H1 (cell line): ENCODE measurements around the gene B4GALT7. TPM values are rescaled to one million over a fixed set of nuclear protein-coding genes. Genes with fewer than 3 reads are reported as not detected.
A peak's percentile ranks its signal among the peaks of the same experiment; 100 is the strongest.

ENCODE experiments used
- CTCF ChIA-PET: fragments of 300-600 bp; sonication (Branson Sonifier 250); formaldehyde crosslinking; loops from one replicate; lab custom pipeline; 2021; ENCODE audit not compliant: partially characterized antibody; lab: Charles Lee
- POLR2A ChIA-PET: fragments of 300-600 bp; sonication (Branson Sonifier 250); formaldehyde crosslinking; loops from one replicate; lab custom pipeline; 2021; ENCODE audit warnings: inconsistent platforms; ENCODE audit not compliant: partially characterized antibody; lab: Charles Lee
- DNase-seq, 2 experiments: peaks; one replicate each; pipeline versions ENCODE4 v3.0.0 to v3.0.0-alpha.2; 2010 to 2022; ENCODE audit warnings: low spot score in 2 of 2, low read depth in 1 of 2, mixed read lengths in 1 of 2
- FAIRE-seq: peaks from 2 replicates; lab custom pipeline; 2011; peaks lifted over from hg19 to GRCh38; lab: Jason Lieb, UNC
- H2AFZ ChIP-seq: 2 replicates; pipeline ENCODE4 v1.8.1; 2012; ENCODE audit warnings: low read length, inconsistent platforms
- H2AK5ac ChIP-seq: 2 replicates; pipeline ENCODE4 v1.6.1; 2013; ENCODE audit warnings: low read depth, low read length
- H2BK120ac ChIP-seq: replicated peaks from 2 replicates; pipeline ENCODE3; 2013; ENCODE audit warnings: low read depth, low read length, inconsistent platforms
- H2BK12ac ChIP-seq: 2 replicates; pipeline ENCODE4 v1.6.1; 2013; ENCODE audit warnings: low read depth, low read length
- H2BK15ac ChIP-seq: 2 replicates; pipeline ENCODE4 v1.6.1; 2013; ENCODE audit warnings: low read length
- H2BK20ac ChIP-seq: 2 replicates; pipeline ENCODE4 v1.6.1; 2013; ENCODE audit warnings: low read length
- H2BK5ac ChIP-seq: 2 replicates; pipeline ENCODE4 v1.6.1; 2013; ENCODE audit warnings: low read depth, low read length
- H3K14ac ChIP-seq: 2 replicates; pipeline ENCODE4 v1.6.1; 2013; ENCODE audit warnings: inconsistent platforms; ENCODE audit not compliant: insufficient read length
- H3K18ac ChIP-seq: 2 replicates; pipeline ENCODE4 v1.6.1; 2013; ENCODE audit warnings: low read length; ENCODE audit errors: extremely low read depth
- H3K23ac ChIP-seq: 2 replicates; pipeline ENCODE4 v1.6.1; 2013; ENCODE audit warnings: inconsistent platforms; ENCODE audit not compliant: insufficient read length
- H3K23me2 ChIP-seq: 2 replicates; pipeline ENCODE4 v1.6.1; 2013; ENCODE audit warnings: low read depth, low read length
- H3K27ac ChIP-seq: 2 replicates; pipeline ENCODE4 v1.6.1; 2011; ENCODE audit warnings: low read depth, low read length, inconsistent platforms
- H3K27me3 ChIP-seq, 4 experiments: replicated peaks in 1 of 4; 1 replicate in 1 of 4; 2 replicates in 3 of 4; pipeline versions ENCODE4 v1.6.1 to v1.8.1; 2011 to 2013; ENCODE audit warnings: low read length in 3 of 4, mild to moderate bottlenecking in 3 of 4, inconsistent platforms in 2 of 4, mixed read lengths in 2 of 4, moderate library complexity in 1 of 4; ENCODE audit not compliant: control insufficient read depth in 3 of 4, insufficient read depth in 3 of 4; ENCODE audit errors: extremely low read depth in 1 of 4
- H3K36me3 ChIP-seq, 4 experiments: 2 replicates each; pipeline versions ENCODE4 v1.6.1 to v1.8.1; 2011 to 2013; ENCODE audit warnings: mild to moderate bottlenecking in 4 of 4, low read length in 3 of 4, moderate library complexity in 2 of 4, control low read depth in 1 of 4, inconsistent platforms in 1 of 4; ENCODE audit not compliant: insufficient read depth in 4 of 4, control insufficient read depth in 2 of 4
- H3K4ac ChIP-seq: replicated peaks from 2 replicates; pipeline ENCODE3; 2013; ENCODE audit warnings: low read length, low read depth, mixed read lengths, inconsistent platforms; ENCODE audit not compliant: insufficient read length
- H3K4me1 ChIP-seq, 4 experiments: replicated peaks in 1 of 4; 1 replicate in 1 of 4; 2 replicates in 3 of 4; pipeline versions ENCODE4 v1.6.1 to v1.8.1; 2011 to 2013; ENCODE audit warnings: low read length in 3 of 4, inconsistent platforms in 2 of 4, mixed read lengths in 1 of 4; ENCODE audit not compliant: insufficient read depth in 4 of 4, control insufficient read depth in 3 of 4
- H3K4me2 ChIP-seq, 2 experiments: 2 replicates each; pipeline versions ENCODE4 v1.6.1 to v1.8.1; 2011 to 2013; ENCODE audit warnings: low read depth in 2 of 2, low read length in 2 of 2, control low read depth in 1 of 2, inconsistent platforms in 1 of 2, mild to moderate bottlenecking in 1 of 2; ENCODE audit not compliant: insufficient read depth in 1 of 2
- H3K4me3 ChIP-seq, 4 experiments: fragments of 200-600, 300-600 bp in 1 of 4; sonication (generic), shearing (Covaris generic), sonication (Bioruptor Twin) in 1 of 4; 2 replicates each; pipeline versions ENCODE4 v1.5.1 to v1.8.1; 2011 to 2016; ENCODE audit warnings: low read length in 4 of 4, low read depth in 3 of 4, control low read depth in 2 of 4, inconsistent platforms in 2 of 4, mild to moderate bottlenecking in 2 of 4, mixed read lengths in 1 of 4, moderate library complexity in 1 of 4; ENCODE audit not compliant: insufficient read depth in 2 of 4; ENCODE audit errors: extremely low read depth in 1 of 4
- H3K56ac ChIP-seq: replicated peaks from 2 replicates; pipeline ENCODE3; 2013; ENCODE audit warnings: low read depth, mild to moderate bottlenecking, mixed read lengths, low read length, inconsistent platforms; ENCODE audit not compliant: insufficient read length
- H3K79me1 ChIP-seq: 2 replicates; pipeline ENCODE4 v1.6.1; 2013; ENCODE audit warnings: low read depth, low read length, control low read depth
- H3K79me2 ChIP-seq, 2 experiments: 2 replicates each; pipeline versions ENCODE4 v1.6.1 to v1.8.1; 2012 to 2013; ENCODE audit warnings: low read length in 2 of 2, mild to moderate bottlenecking in 2 of 2, inconsistent platforms in 1 of 2; ENCODE audit not compliant: insufficient read depth in 2 of 2, control insufficient read depth in 1 of 2
- H3K9ac ChIP-seq, 4 experiments: replicated peaks in 1 of 4; 1 replicate in 1 of 4; 2 replicates in 3 of 4; pipeline versions ENCODE4 v1.6.1 to v1.8.1; 2011 to 2013; ENCODE audit warnings: low read depth in 3 of 4, low read length in 3 of 4, control low read depth in 2 of 4, mild to moderate bottlenecking in 2 of 4, moderate library complexity in 2 of 4, inconsistent platforms in 1 of 4; ENCODE audit errors: extremely low read depth in 1 of 4
- H3K9me3 ChIP-seq, 2 experiments: 2 replicates each; pipeline versions ENCODE4 v1.6.1 to v1.8.1; 2012 to 2013; ENCODE audit warnings: mild to moderate bottlenecking in 2 of 2, moderate library complexity in 2 of 2, control low read depth in 1 of 2, inconsistent platforms in 1 of 2, low read depth in 1 of 2, low read length in 1 of 2, mixed read lengths in 1 of 2; ENCODE audit not compliant: insufficient read depth in 2 of 2
- H4K20me1 ChIP-seq, 2 experiments: replicated peaks in 1 of 2; 2 replicates each; pipeline versions ENCODE3 to v1.8.1; 2011 to 2013; ENCODE audit warnings: inconsistent platforms in 2 of 2, low read length in 2 of 2, mild to moderate bottlenecking in 1 of 2; ENCODE audit not compliant: insufficient read depth in 2 of 2, control insufficient read depth in 1 of 2
- H4K5ac ChIP-seq: 2 replicates; pipeline ENCODE4 v1.6.1; 2013; ENCODE audit warnings: low read length, low read depth, mixed read lengths, inconsistent platforms; ENCODE audit not compliant: insufficient read length
- H4K8ac ChIP-seq: 2 replicates; pipeline ENCODE4 v1.8.0; 2013; ENCODE audit warnings: mild to moderate bottlenecking, moderate library complexity, low read length, inconsistent platforms; ENCODE audit not compliant: insufficient read depth; ENCODE audit errors: extremely low read depth
- H4K91ac ChIP-seq: replicated peaks from 2 replicates; pipeline ENCODE3; 2013; ENCODE audit warnings: low read length, mixed read lengths, inconsistent platforms; ENCODE audit not compliant: insufficient read length
- RAD21 ChIP-seq, 2 experiments: IDR thresholded peaks in 1 of 2; conservative IDR thresholded peaks in 1 of 2; 2 replicates each; pipeline ENCODE4 v1.6.1; 2011; ENCODE audit warnings: low read depth in 2 of 2, low read length in 2 of 2, improper control_type of control experiment in 1 of 2, inconsistent platforms in 1 of 2, mild to moderate bottlenecking in 1 of 2, moderate library complexity in 1 of 2
- WGBS, 2 experiments: shearing (Covaris generic) in 1 of 2; methylation state at CpG; one replicate each; pipeline versions ENCODE4 v1.1.6 to v1.1.7; 2013 to 2015; ENCODE audit warnings: low lambda C conversion rate in 2 of 2, mixed read lengths in 2 of 2, inconsistent platforms in 1 of 2, low coverage in 1 of 2, missing lambda C conversion rate in 1 of 2; ENCODE audit not compliant: insufficient replicate concordance in 2 of 2, insufficient coverage in 1 of 2, insufficient read length in 1 of 2; ENCODE audit errors: extremely low coverage in 1 of 2, missing lambda C conversion rate in 1 of 2; 5-methylcytosine and 5-hydroxymethylcytosine counted together
- polyA plus RNA-seq, 7 experiments: library from polyadenylated mRNA; depleted of rRNA in 3 of 7; stranded (reverse) in 5 of 7; unstranded in 2 of 7; fragments of >200 nt in 5 of 7; fragments of 200-250 nt in 2 of 7; gene quantifications; 1 replicate in 5 of 7; 2 replicates in 1 of 7; 4 replicates in 1 of 7; pipeline versions ENCODE4 v1.2.1 to v1.2.3, GENCODE V29; 2011 to 2013; ENCODE audit warnings: missing spikeins in 2 of 7, mixed read lengths in 2 of 7
- total RNA-seq: library from RNA; stranded (reverse); fragmentation: NEBNext Ultra II Directional; extraction: Animal tissue kit (Norgen Biotek cat#: 25700); gene quantifications from 2 replicates; pipeline ENCODE4 v1.2.1, GENCODE V29; 2021

The B4GALT7 gene
- total and polyA plus RNA-seq, 2 of the 8 experiments (the other 6 are each of a cell fraction or from before 2014, with no cell fraction given) = 18.7 to 31.9 TPM

- Histone ChIP-seq H3K18ac (no peak overlapping the region), H3K4me1 (no peaks in the 10 kb centered on the region), H4K8ac (no peak overlapping the region), H3K79me1 (no peaks in the 10 kb centered on the region; the same call in 1 of the 2 replicates), H4K20me1 (peaks cover 2 to 4% of the 10 kb centered on the region in 2 experiments), H2BK20ac (no peak overlapping the region), H3K4me3 (peak overlapping the region; percentile 0 to 84 (median 66); a peak in 5 of 8 replicates), H3K9me3 (no peaks in the 10 kb centered on the region)
- TF ChIP-seq RAD21 (IDR thresholded peaks at IDR 0.05 in 1 of 2, conservative IDR thresholded peaks at IDR 0.05 in 1 of 2; ENCODE audit: low read depth in 2 of 2, low read length in 2 of 2) = no peak
- TF ChIP-seq, all 59 proteins: peak for 0
- Histone ChIP-seq H2BK5ac (no peak overlapping the region), H2BK120ac (no peak overlapping the region), H4K91ac (no peak overlapping the region), H2BK12ac (no peak overlapping the region), H3K23ac (no peak overlapping the region), H3K23me2 (peaks cover 2% of the 10 kb centered on the region; the same call in 1 of the 2 replicates), H3K27me3 (no peaks in the 10 kb centered on the region), H3K36me3 (peaks cover 11 to 32% (median 20%) of the 10 kb centered on the region in 4 experiments; a peak in 6 of 8 replicates), H2AK5ac (no peak overlapping the region), H2BK15ac (no peak overlapping the region), H4K5ac (no peak overlapping the region), H3K56ac (no peak overlapping the region), H3K4ac (no peak overlapping the region), H3K4me2 (peak overlapping the region; percentile 60 to 63), H3K27ac (no peak overlapping the region), H3K79me2 (peaks cover 0 to 4% of the 10 kb centered on the region in 2 experiments; a peak in 1 of 4 replicates), H2AFZ (peak overlapping the region; percentile 90), H3K9ac (no peak overlapping the region), H3K14ac (no peak overlapping the region)
- no peak for DNase-seq
- ChIA-PET CTCF (interaction anchor here (0.7 to 0.8 kb wide), 2 partner anchors 13 to 54 kb away, joined by 3 read pairs; no protein-coding TSS in a partner anchor), POLR2A (interaction anchor here (0.6 to 2.8 kb wide), 10 partner anchors 10 to 96 kb away, joined by 3 to 19 read pairs (median 6); partner anchors contain the start of gene DDX41)
- no peak for FAIRE-seq
- WGBS, 2 experiments = 19% methylated on average over 8 of the region's 8 CpGs; no CpG with 5 or more reads in 1 of the 2 experiments
These were observed 8.3 kb upstream of the B4GALT7 start for GRCh38 chr5:177591690-177592009.
